DND-41 (cell line): Measurements from ENCODE around the gene ABTB1.

ENCODE experiments used
- CTCF ChIP-seq: IDR thresholded peaks from 2 replicates; pipeline ENCODE4 v1.5.1; 2012; ENCODE audit warnings: borderline replicate concordance, low read length, moderate library complexity, mild to moderate bottlenecking; ENCODE audit not compliant: poor library complexity, severe bottlenecking; ENCODE audit errors: extremely low read depth
- EZH2 ChIP-seq: IDR thresholded peaks from 3 replicates; pipeline ENCODE4 v1.6.1; 2012; ENCODE audit warnings: borderline replicate concordance, low read depth, mild to moderate bottlenecking, moderate library complexity, low read length, inconsistent platforms; ENCODE audit not compliant: severe bottlenecking

GRCh38 chr3:127730171-127730570 lies 57.4 kb downstream of the ABTB1 start:
- TF ChIP-seq CTCF = no peak
- TF ChIP-seq EZH2 = no peak
